ENCODE data around the gene PRTG.

DNA sequence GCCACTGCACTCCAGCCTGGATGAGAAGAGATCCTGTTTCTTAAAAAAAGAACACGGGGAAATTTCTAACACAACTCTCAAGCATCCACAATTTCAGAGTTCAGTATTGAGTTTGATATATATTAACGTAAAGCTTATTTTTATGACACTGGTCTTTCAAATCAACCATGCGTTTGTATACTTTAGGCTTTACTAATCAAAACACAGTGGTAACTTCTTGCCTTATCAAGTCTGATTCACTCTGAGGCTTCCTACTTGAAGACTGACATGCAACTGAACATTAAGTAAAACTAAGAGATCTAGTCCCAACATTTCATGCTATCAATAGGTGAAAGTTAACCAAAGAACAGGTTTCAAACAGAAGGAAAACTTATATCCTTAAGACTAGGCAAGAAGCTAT, 46.7 kb downstream of the PRTG start:
- TF ChIP-seq EP300 (IDR thresholded peaks at IDR 0.05; ENCODE audit: low read length) (no peak), CHD2 (IDR thresholded peaks at IDR 0.05; ENCODE audit: low read depth, low read length) (no peak), U2AF2 (optimal IDR thresholded peaks at IDR 0.05; ENCODE audit: low read depth, low read length) (no peak), POLR2A (conservative IDR thresholded peaks at IDR 0.05) (no peak), EZH2 (IDR thresholded peaks at IDR 0.05; ENCODE audit: borderline replicate concordance, low read depth, low read length) (no peak), ZNF707 (CRISPR knock-in tag; conservative IDR thresholded peaks at IDR 0.05) (no peak), ZNF165 (CRISPR knock-in tag; IDR thresholded peaks at IDR 0.05; ENCODE audit: borderline replicate concordance) (no peak), ARID2 (IDR thresholded peaks at IDR 0.05) (no peak)
- TF ChIP-seq, protein P1, sequence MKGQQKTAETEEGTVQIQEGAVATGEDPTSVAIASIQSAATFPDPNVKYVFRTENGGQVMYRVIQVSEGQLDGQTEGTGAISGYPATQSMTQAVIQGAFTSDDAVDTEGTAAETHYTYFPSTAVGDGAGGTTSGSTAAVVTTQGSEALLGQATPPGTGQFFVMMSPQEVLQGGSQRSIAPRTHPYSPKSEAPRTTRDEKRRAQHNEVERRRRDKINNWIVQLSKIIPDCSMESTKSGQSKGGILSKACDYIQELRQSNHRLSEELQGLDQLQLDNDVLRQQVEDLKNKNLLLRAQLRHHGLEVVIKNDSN (CRISPR knock-in tag; IDR thresholded peaks at IDR 0.05): no peak

Data from K562 (cell line).